GM20000 (cell line): ENCODE measurements around the gene PPP4R4.

Experiments used
- DNase-seq: peaks from one replicate; pipeline ENCODE4 v3.0.0; 2012; ENCODE audit warnings: low spot score
- TF ChIP-seq, protein P1 (sequence below): IDR thresholded peaks from 2 replicates; pipeline ENCODE4 v1.5.1; 2012; ENCODE audit warnings: mild to moderate bottlenecking, control low read depth; ENCODE audit errors: extremely low read depth, missing control alignments

Gene PPP4R4, protein sequence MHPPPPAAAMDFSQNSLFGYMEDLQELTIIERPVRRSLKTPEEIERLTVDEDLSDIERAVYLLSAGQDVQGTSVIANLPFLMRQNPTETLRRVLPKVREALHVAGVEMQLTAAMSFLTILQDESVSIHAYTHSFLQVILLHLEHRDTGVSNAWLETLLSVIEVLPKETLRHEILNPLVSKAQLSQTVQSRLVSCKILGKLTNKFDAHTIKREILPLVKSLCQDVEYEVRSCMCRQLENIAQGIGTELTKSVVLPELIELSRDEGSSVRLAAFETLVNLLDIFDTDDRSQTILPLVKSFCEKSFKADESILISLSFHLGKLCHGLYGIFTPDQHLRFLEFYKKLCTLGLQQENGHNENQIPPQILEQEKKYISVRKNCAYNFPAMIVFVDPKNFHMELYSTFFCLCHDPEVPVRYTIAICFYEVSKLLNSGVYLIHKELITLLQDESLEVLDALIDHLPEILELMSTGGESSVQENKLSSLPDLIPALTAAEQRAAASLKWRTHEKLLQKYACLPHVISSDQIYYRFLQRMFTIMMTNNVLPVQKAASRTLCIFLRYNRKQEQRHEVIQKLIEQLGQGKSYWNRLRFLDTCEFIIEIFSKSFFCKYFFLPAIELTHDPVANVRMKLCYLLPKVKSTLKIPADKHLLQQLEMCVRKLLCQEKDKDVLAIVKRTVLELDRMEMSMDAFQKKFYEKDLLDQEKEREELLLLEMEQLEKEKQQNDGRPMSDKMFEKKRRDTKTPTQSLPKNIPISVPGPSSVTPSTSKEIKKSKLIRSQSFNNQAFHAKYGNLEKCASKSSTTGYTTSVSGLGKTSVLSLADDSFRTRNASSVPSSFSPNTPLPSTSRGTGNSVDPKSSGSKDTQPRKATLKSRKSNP

GRCh38 chr14:94173885-94174603 is at the start of gene PPP4R4:
Gene PPP4R4 (plus strand): TSS chr14:94174322. CDS start chr14:94174466, 144 bp downstream.
- TF ChIP-seq, protein P1, sequence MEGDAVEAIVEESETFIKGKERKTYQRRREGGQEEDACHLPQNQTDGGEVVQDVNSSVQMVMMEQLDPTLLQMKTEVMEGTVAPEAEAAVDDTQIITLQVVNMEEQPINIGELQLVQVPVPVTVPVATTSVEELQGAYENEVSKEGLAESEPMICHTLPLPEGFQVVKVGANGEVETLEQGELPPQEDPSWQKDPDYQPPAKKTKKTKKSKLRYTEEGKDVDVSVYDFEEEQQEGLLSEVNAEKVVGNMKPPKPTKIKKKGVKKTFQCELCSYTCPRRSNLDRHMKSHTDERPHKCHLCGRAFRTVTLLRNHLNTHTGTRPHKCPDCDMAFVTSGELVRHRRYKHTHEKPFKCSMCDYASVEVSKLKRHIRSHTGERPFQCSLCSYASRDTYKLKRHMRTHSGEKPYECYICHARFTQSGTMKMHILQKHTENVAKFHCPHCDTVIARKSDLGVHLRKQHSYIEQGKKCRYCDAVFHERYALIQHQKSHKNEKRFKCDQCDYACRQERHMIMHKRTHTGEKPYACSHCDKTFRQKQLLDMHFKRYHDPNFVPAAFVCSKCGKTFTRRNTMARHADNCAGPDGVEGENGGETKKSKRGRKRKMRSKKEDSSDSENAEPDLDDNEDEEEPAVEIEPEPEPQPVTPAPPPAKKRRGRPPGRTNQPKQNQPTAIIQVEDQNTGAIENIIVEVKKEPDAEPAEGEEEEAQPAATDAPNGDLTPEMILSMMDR: no peak

DNA sequence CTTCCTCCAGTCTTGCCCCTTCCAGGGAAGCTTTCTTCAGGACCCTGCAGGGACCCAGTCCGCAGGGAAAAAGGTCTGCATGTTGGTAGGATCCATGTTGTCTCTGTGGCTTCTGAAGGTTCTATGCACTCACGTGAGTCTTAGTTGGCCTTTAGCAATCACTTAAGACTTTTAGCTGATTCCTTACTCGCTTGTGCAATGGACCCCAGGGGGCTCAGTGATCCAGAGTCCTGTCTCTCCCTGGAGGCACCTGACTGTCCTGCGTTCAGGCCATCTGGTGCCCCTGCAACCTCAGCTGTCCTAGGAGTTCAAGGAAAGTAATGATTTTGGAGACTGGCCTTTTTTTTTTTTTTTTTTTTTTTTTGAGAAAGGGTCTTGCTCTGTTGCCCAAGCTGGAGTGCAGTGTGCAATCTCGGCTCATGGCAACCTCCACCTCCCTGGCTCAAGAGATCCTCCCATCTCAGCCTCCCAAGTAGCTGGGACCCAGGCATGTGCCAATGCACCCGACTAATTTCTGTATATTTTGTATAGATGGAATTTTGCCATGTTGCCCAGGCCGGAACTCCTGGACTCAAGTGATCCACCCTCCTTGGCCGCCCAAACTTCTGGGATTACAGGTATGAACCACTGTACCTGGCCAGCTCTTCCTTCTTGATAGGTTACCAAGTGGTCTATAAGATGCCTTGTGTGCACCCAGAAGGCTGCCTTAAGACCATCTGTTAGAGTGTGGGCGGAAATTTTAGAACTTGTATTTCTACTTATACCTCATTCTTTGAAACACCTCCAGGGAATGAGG is 49.3 kb upstream of the PPP4R4 start:
- TF ChIP-seq, protein P1: no peak
- DNase-seq: no peak

More at GRCh38 chr14:94173885-94174603, at the start of gene PPP4R4:
- DNase-seq: peak; percentile 97

GRCh38 chr14:94125659-94126418 is 48.3 kb upstream of the PPP4R4 start:
- no peak for DNase-seq
- TF ChIP-seq, protein P1: no peak

- no peak for DNase-seq
- TF ChIP-seq, protein P1: no peak
Observed at GRCh38 chr14:94126419-94126677, 47.8 kb upstream of the PPP4R4 start.

- DNase-seq: no peak
- TF ChIP-seq, protein P1: no peak
Observed at GRCh38 chr14:94126800-94127199, 47.3 kb upstream of the PPP4R4 start.

DNA sequence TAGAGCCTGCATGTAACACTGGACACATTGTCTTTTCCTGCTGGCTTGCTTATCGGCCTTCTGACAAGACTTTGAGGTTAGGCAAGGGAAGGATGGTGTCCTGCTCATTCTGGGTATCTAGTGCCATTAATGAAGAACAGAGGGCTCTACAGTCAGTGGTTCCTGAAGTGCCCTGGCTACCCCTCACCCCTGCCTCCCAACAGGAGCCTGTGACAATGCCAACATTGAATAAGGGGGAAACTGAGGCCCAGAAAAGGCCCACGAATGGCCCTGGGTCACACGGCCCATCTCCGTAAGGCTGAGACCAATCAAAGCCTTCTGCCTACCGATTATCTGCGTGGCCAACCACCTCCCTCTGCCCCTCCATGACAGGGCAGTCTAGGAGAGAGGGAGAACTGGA is 46.8 kb upstream of the PPP4R4 start:
- TF ChIP-seq, protein P1: no peak
- no peak for DNase-seq
